ENCODE measurements around the gene RUVBL2. TPM values are rescaled to one million over a fixed set of nuclear protein-coding genes. Genes with fewer than 3 reads are reported as not detected.
"Not testable (repeated sequence)": the region's sequence is repeated elsewhere in the genome, so short reads cannot be mapped to it uniquely, and the experiment has no call there.

RUVBL2 gene
- total RNA-seq, 1 experiment from 2014 or later, result 107 TPM

GRCh38 chr19:49043548-49043947 lies 49.9 kb downstream of the RUVBL2 start, which contains the start of gene CGB5:
CGB5 (plus strand) TSS chr19:49043848; CDS start chr19:49044210, 362 bp downstream.
- H3K27me3 ChIP-seq (ENCODE audit: low read length); H2AFZ ChIP-seq (ENCODE audit: low read length); H3K79me2 ChIP-seq (ENCODE audit: low read length); H3K4me3 ChIP-seq (ENCODE audit: low read length); H3K36me3 ChIP-seq (ENCODE audit: insufficient read depth, low read length); H3K4me2 ChIP-seq (ENCODE audit: low read depth, low read length, poor library complexity, severe bottlenecking); H3K9ac ChIP-seq (ENCODE audit: low read length); H3K9me3 ChIP-seq (ENCODE audit: low read length); DNase-seq; H3K27ac ChIP-seq (ENCODE audit: low read length); H3K4me1 ChIP-seq (ENCODE audit: low read length); H4K20me1 ChIP-seq (ENCODE audit: insufficient read depth, low read depth, low read length); H3K9me2 ChIP-seq (replicated peaks; ENCODE audit: insufficient read depth, low read length): not testable (repeated sequence)

GRCh38 chr19:49049011-49049410 lies 55.3 kb downstream of the RUVBL2 start, which contains the start of gene CGB8:
CGB8 (minus strand) TSS chr19:49049111; CDS start chr19:49048739, 372 bp downstream.
- not testable (repeated sequence) for H3K27ac ChIP-seq (ENCODE audit: low read length); H3K36me3 ChIP-seq (ENCODE audit: insufficient read depth, low read length); H3K4me2 ChIP-seq (ENCODE audit: low read depth, low read length, poor library complexity, severe bottlenecking); H3K9me3 ChIP-seq (ENCODE audit: low read length); DNase-seq; H3K9me2 ChIP-seq (replicated peaks; ENCODE audit: insufficient read depth, low read length); H3K4me1 ChIP-seq (ENCODE audit: low read length); H2AFZ ChIP-seq (ENCODE audit: low read length); H3K27me3 ChIP-seq (ENCODE audit: low read length); H4K20me1 ChIP-seq (ENCODE audit: insufficient read depth, low read depth, low read length); H3K79me2 ChIP-seq (ENCODE audit: low read length); H3K4me3 ChIP-seq (ENCODE audit: low read length); H3K9ac ChIP-seq (ENCODE audit: low read length)

- H3K27ac ChIP-seq (ENCODE audit: low read length); H3K36me3 ChIP-seq (ENCODE audit: insufficient read depth, low read length); H3K9me3 ChIP-seq (ENCODE audit: low read length); H3K9me2 ChIP-seq (replicated peaks; ENCODE audit: insufficient read depth, low read length); H3K9ac ChIP-seq (ENCODE audit: low read length); DNase-seq; H2AFZ ChIP-seq (ENCODE audit: low read length); H4K20me1 ChIP-seq (ENCODE audit: insufficient read depth, low read depth, low read length); H3K27me3 ChIP-seq (ENCODE audit: low read length); H3K79me2 ChIP-seq (ENCODE audit: low read length); H3K4me1 ChIP-seq (ENCODE audit: low read length); H3K4me2 ChIP-seq (ENCODE audit: low read depth, low read length, poor library complexity, severe bottlenecking); H3K4me3 ChIP-seq (ENCODE audit: low read length): not testable (repeated sequence)
Observed at GRCh38 chr19:49049834-49050233, 56.1 kb downstream of the RUVBL2 start.

- not testable (repeated sequence) for H3K9me2 ChIP-seq (replicated peaks; ENCODE audit: insufficient read depth, low read length); H3K36me3 ChIP-seq (ENCODE audit: insufficient read depth, low read length); H3K9ac ChIP-seq (ENCODE audit: low read length); H3K4me1 ChIP-seq (ENCODE audit: low read length); H3K9me3 ChIP-seq (ENCODE audit: low read length); H3K79me2 ChIP-seq (ENCODE audit: low read length); H4K20me1 ChIP-seq (ENCODE audit: insufficient read depth, low read depth, low read length); DNase-seq; H3K4me2 ChIP-seq (ENCODE audit: low read depth, low read length, poor library complexity, severe bottlenecking); H3K27me3 ChIP-seq (ENCODE audit: low read length); H3K4me3 ChIP-seq (ENCODE audit: low read length); H2AFZ ChIP-seq (ENCODE audit: low read length); H3K27ac ChIP-seq (ENCODE audit: low read length)
Observed at GRCh38 chr19:49050376-49051033, 56.8 kb downstream of the RUVBL2 start.

GRCh38 chr19:49056101-49056901 lies 62.6 kb downstream of the RUVBL2 start:
- H4K20me1 ChIP-seq (ENCODE audit: insufficient read depth, low read depth, low read length), result no peaks in the 10 kb centered on the region
- no peaks in the 10 kb centered on the region for H3K36me3 ChIP-seq (ENCODE audit: insufficient read depth, low read length)
- no peaks in the 10 kb centered on the region for H3K9me2 ChIP-seq (replicated peaks; ENCODE audit: insufficient read depth, low read length)
- H3K4me2 ChIP-seq (ENCODE audit: low read depth, low read length, poor library complexity, severe bottlenecking), result no peak overlapping the region
- DNase-seq, result peak; percentile 46
- no peaks in the 10 kb centered on the region for H3K79me2 ChIP-seq (ENCODE audit: low read length)
- no peak overlapping the region for H3K9ac ChIP-seq (ENCODE audit: low read length)
- H3K4me1 ChIP-seq (ENCODE audit: low read length), result no peaks in the 10 kb centered on the region
- H3K4me3 ChIP-seq (ENCODE audit: low read length), result no peak overlapping the region
- no peaks in the 10 kb centered on the region for H3K27me3 ChIP-seq (ENCODE audit: low read length)
- peak overlapping the region; percentile 43; the same call in 1 of the 2 replicates for H2AFZ ChIP-seq (ENCODE audit: low read length)
- no peak overlapping the region for H3K27ac ChIP-seq (ENCODE audit: low read length)
- H3K9me3 ChIP-seq (ENCODE audit: low read length), result no peaks in the 10 kb centered on the region

- not testable (repeated sequence) for H3K9ac ChIP-seq (ENCODE audit: low read length); H2AFZ ChIP-seq (ENCODE audit: low read length); H3K4me3 ChIP-seq (ENCODE audit: low read length); H3K9me3 ChIP-seq (ENCODE audit: low read length); H3K79me2 ChIP-seq (ENCODE audit: low read length); H3K4me2 ChIP-seq (ENCODE audit: low read depth, low read length, poor library complexity, severe bottlenecking); H4K20me1 ChIP-seq (ENCODE audit: insufficient read depth, low read depth, low read length); DNase-seq; H3K27ac ChIP-seq (ENCODE audit: low read length); H3K9me2 ChIP-seq (replicated peaks; ENCODE audit: insufficient read depth, low read length); H3K27me3 ChIP-seq (ENCODE audit: low read length); H3K36me3 ChIP-seq (ENCODE audit: insufficient read depth, low read length); H3K4me1 ChIP-seq (ENCODE audit: low read length)
Observed at GRCh38 chr19:49056902-49057596, 63.4 kb downstream of the RUVBL2 start.

- no peak for DNase-seq
- no peaks in the 10 kb centered on the region for H3K27me3 ChIP-seq (ENCODE audit: low read length)
- H3K27ac ChIP-seq (ENCODE audit: low read length), result no peak within 1 kb of the TSS
- H3K9me3 ChIP-seq (ENCODE audit: low read length), result no peaks in the 10 kb centered on the region
- no peak within 1 kb of the TSS for H3K9ac ChIP-seq (ENCODE audit: low read length)
- H3K4me1 ChIP-seq (ENCODE audit: low read length), result no peaks in the 10 kb centered on the region
- no peaks in the 10 kb centered on the region for H3K79me2 ChIP-seq (ENCODE audit: low read length)
- H3K4me3 ChIP-seq (ENCODE audit: low read length), result no peak within 1 kb of the TSS
- H3K36me3 ChIP-seq (ENCODE audit: insufficient read depth, low read length), result no peaks in the 10 kb centered on the region
- no peaks in the 10 kb centered on the region for H4K20me1 ChIP-seq (ENCODE audit: insufficient read depth, low read depth, low read length)
- H3K9me2 ChIP-seq (replicated peaks; ENCODE audit: insufficient read depth, low read length), result no peaks in the 10 kb centered on the region
- H3K4me2 ChIP-seq (ENCODE audit: low read depth, low read length, poor library complexity, severe bottlenecking), result no peak within 1 kb of the TSS
- no peak within 1 kb of the TSS for H2AFZ ChIP-seq (ENCODE audit: low read length)
Observed at GRCh38 chr19:49057636-49058234, 64.0 kb downstream of the RUVBL2 start, which contains the start of gene CGB7. CGB7 (minus strand) TSS chr19:49057749; CDS start chr19:49055375, 2,374 bp downstream.

- H3K9ac ChIP-seq (ENCODE audit: low read length), result no peak overlapping the region
- no peaks in the 10 kb centered on the region for H3K27me3 ChIP-seq (ENCODE audit: low read length)
- no peak overlapping the region for H3K4me3 ChIP-seq (ENCODE audit: low read length)
- DNase-seq, result peak; percentile 77
- no peak overlapping the region for H2AFZ ChIP-seq (ENCODE audit: low read length)
- no peaks in the 10 kb centered on the region for H3K79me2 ChIP-seq (ENCODE audit: low read length)
- H3K9me3 ChIP-seq (ENCODE audit: low read length), result no peaks in the 10 kb centered on the region
- no peaks in the 10 kb centered on the region for H3K9me2 ChIP-seq (replicated peaks; ENCODE audit: insufficient read depth, low read length)
- no peak overlapping the region for H3K27ac ChIP-seq (ENCODE audit: low read length)
- H4K20me1 ChIP-seq (ENCODE audit: insufficient read depth, low read depth, low read length), result no peaks in the 10 kb centered on the region
- no peaks in the 10 kb centered on the region for H3K4me1 ChIP-seq (ENCODE audit: low read length)
- H3K4me2 ChIP-seq (ENCODE audit: low read depth, low read length, poor library complexity, severe bottlenecking), result no peak overlapping the region
- no peaks in the 10 kb centered on the region for H3K36me3 ChIP-seq (ENCODE audit: insufficient read depth, low read length)
Observed at GRCh38 chr19:49058562-49058961, 64.9 kb downstream of the RUVBL2 start.

All from Karpas-422 (cell line).